GM18507 (cell line): ENCODE data around the gene GLUL.

ENCODE experiments used
- DNase-seq: peaks from one replicate; pipeline ENCODE4 v3.0.0; 2011; ENCODE audit warnings: low read depth; ENCODE audit not compliant: insufficient read length; ENCODE audit errors: extremely low spot score
- FAIRE-seq: peaks from 2 replicates; lab custom pipeline; 2011; peaks lifted over from hg19 to GRCh38; lab: Jason Lieb, UNC

GLUL gene

DNA sequence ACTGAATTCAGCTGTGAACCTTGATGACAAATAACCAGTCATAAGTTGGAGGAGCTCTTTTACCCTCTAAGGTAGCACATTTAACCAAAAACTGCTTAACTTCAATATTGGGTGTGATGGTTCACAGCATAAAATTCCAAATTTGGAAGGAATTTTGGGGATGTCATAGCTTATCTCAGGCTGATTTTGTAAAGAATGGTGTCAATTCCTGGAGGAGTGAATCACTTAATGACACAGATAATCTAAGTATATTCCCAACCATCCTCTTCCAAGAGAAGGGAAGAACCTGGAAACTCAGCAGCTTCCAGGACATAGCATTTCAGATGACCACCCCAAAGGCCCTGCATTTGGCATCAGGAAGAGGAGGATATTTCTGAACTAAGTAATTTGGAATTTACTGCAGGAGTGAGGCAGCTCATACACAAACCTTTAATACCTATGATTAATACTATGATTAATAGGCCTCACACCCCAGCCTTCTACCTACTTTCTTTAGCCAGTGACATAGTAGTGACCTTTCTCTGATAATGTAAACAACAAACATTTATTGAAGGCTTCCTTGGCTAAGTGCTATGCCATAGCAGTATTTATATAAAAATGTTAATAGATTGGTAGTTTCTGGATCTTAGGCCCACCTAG lies 14.5 kb downstream of the GLUL start:
- FAIRE-seq = no peak
- no peak for DNase-seq

DNA sequence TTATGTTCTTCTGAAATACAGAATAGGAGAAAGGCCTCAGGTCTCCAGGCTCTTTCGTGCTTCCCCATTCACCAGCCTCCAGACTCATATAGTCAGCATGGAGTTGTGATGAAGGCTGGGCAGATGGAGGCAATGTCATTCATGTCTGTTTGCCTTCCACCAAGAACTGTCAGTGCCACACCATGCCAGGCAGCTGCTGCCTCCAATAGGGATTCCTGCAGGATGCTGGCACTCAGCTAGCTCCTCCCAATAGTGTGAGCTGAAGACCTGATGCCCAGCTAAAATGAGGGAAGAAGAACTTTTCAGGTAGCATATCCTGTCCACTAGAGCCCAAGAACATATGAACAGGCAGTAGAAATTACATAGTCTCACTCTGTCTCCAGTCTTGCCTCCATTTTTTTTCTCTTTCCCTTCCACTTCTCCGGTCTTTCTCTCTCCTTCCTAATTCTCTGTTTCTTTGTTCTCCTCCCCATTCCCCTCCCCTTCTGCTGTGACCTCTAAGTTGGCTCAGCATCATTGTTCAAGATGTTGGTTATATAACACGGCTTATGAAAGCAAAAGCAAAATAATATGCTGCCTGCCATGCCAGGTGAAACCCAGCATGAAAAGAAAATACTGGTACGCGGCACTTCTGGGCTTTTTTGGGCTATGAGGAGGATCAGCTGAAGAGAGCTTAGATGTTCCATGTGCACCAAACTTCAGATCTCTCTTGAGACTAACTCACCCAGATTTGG lies 17.3 kb downstream of the GLUL start:
- FAIRE-seq = no peak
- no peak for DNase-seq

DNA sequence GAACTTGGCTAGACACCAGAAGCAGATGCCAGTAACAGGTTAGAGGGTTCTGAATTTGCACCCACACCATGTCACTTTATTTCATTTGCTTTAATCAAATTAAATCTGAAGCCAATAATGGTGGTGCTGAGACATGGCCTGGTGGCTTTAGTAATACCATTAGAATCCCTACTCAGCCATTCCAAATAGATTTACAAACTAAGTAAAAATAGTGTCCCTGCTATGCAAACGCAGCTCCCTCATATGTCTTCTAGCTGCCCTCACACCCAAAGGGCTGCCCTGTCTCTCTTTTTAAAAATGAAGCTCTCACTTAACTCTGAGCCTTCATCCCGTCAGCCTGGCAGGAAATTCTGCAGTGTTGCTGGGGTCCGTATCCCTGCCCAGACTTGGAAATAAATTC lies 21.1 kb downstream of the GLUL start:
- DNase-seq = no peak
- FAIRE-seq = no peak

DNA sequence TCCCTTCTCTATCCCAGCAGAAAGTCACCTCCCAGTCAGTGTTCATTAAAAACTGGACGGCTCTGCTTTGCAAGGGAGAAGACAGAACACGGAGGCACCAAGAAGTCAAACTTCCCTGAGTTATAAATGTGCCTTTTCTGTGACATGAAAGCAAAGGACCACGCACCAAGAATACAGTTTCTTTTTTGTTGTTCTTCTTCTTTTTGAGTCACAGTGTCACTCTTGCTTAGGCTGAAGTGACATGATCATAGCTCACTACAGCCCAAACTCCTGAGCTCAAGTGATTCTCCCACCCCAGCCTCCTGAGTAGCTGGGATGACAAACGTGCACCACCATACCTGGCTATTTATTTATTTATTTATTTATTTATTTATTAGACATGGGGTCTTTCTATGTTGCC lies 22.7 kb downstream of the GLUL start:
- FAIRE-seq (peak; percentile 15), DNase-seq (no peak)

DNA sequence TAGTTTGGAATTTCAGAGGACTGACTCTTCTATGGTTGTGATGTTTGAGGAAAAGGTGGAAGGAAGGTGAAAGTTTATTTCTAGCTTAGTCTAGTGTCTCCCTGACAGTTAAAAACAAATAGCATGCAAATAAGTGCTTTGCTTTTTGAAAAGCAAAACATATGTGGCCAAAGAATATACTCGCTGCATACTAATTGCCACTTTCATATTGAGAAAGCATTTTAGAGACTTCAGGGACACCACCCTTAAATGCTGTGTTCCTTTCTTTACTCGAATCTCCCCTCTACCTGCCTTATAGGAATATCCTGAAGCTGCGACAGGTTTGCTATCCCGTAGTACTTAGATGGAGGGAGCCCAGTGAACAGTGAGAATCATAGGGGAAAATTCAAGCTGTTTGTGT lies 23.2 kb downstream of the GLUL start:
- DNase-seq = no peak
- FAIRE-seq = peak; percentile 5

DNA sequence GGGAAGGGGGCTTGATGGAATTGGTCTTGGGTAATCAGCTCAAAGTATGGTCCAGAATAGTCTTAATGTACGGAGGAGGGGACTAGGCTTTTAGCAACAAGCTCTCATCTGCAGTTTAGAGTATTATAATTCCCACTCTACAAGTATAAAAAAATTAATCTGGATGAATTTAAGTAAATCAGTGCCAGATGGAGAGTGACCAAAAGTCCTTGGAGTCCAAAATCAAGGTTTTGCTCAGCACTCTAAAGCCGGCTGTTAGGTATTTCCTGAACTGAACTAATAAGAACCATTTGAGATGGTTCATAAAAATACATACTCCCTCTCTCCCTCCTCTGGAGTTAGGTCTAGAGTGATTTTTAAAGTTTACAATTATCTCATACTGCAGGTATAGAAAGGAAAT lies 23.7 kb downstream of the GLUL start:
- FAIRE-seq (no peak), DNase-seq (no peak)

DNA sequence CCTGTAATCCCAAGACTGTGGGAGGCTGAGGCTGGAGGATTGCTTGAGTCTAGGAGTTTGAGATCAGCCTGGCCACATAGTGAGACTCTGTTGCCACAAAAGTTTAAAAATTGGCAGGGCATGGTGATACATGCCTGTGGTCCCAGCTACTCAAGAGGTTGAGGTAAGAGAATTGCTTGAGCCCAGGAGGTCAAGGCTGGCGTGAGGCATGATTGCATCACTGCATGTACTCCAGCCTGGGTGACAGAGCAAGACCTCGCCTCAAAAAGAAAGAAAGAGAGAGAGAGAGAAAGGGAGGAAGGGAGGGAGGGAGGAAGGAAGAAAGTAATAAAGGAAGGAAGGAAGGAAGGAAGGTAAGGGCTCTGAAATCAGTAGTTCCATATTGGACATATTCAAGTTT lies 25.0 kb downstream of the GLUL start:
- DNase-seq = no peak
- FAIRE-seq = no peak

DNA sequence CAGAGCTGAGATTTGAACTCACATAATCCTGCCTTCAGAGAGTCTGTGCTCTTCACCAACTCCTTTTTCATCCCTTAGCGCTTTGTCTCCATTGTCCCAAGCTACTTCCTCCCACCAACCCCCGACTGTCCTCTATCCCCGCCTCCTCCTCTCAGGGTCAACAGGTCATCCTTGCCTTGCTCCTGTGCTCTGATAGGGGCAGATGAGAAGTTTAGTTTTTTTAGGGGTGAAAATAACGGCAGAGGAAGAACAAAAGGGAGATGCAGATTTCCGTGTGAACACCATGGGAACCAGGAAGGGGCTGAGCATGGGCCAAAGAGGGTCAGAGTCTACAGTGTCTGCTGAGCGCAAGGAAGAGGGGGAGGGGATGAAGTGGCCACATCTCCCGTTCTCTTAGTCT lies 31.9 kb downstream of the GLUL start:
- DNase-seq (no peak), FAIRE-seq (no peak)

DNA sequence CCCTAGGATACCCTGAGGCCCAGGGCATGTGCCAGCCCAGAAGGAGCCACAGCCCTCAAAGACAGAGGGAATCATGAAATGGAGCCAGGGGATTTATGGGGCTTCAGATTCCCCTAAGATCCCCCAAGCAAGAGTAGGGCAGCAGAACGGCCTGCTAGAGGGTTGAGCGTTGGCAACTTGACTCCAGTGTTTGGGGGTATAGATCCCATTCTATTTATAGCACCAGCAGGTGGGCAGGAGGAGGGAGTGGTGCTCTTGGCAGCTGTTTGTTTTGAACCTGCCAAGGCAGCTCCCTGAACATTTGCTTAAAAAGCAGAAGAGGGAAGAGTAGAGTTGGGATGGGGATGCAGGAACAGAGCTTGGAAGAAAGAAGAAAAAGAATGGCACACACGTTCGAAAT lies 33.7 kb downstream of the GLUL start:
- FAIRE-seq (no peak), DNase-seq (no peak)

DNA sequence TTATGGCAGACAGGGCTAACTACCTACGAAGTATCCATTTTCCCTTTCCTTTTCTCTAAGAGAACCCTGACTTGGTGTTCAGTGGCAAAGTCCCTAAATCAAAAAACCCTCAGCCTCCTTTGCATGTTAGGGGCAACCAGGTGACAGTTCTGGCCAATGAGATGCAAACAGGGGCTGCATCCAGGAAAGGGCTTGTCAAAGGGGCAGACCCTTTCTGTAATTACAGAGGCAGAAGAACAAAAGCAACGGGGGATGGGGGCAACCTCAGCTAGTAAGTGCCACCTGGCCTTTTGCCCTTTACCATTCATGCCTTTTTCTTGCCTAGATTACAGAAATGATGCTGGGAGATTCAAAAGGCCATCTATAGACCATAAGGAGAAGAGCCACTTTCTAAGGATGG lies 34.4 kb downstream of the GLUL start:
- DNase-seq (no peak), FAIRE-seq (no peak)

DNA sequence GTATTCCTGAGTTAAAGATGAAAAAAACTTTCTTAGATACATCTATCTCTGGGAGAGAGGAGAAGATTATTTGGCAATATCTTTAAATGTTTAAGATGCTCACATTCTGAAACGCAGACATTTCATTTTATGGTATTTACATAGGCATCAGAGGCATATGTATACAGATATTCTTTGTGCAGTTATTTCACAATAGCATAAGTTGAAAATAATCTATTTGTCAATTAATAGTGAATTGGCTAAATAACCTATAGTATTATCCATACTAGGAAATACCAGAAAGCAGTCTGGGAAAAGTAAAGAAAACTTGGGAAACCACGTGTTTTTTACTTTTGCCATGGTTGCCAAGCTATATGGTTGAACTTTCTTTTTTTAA lies 35.9 kb downstream of the GLUL start:
- no peak for FAIRE-seq
- no peak for DNase-seq

DNA sequence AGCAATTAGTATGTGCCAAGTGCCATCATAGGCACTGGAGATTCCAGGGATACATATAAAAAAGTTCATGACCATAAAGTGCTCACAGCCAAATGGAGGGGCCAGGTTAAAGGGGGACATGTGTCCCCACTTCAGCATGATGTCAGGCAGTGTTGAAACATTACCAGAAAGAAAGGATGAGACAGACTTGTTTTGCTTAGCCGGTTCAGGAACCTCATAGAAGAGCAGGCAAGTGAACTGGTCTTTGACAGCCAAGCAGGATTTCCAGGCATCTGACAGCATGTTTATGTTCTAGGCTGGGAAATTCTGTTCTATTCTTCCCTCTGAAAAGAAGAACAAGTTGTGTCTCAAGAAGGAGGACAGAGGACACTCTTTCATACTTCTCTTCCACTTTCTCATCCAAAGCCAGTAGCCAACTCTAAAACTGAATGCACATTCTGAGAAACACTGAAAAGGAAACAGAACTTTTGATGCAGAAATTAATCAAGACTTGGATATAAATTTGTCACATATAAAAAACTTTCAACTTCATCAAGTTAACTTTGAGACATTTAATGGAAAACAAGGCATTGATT lies 39.7 kb downstream of the GLUL start:
- no peak for FAIRE-seq
- no peak for DNase-seq

DNA sequence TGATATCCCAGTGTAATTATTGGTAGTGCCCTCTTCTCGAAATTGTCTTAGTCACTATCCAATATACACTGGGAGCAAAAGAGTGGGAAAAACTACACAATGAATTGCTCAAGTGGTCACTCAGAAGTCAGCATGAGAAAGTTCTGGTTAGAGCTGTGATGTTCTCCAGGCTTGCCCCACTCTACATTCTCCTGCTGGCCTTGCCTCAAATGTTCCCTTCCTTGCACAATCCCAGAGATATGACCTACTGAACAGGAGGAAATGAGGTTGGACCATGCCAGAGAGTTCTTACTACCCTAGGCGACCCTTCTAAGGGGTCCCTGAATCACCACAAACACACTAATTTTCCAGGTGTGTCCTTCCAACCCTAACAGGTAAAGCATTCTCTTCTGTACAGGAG lies 40.8 kb downstream of the GLUL start:
- no peak for FAIRE-seq

DNA sequence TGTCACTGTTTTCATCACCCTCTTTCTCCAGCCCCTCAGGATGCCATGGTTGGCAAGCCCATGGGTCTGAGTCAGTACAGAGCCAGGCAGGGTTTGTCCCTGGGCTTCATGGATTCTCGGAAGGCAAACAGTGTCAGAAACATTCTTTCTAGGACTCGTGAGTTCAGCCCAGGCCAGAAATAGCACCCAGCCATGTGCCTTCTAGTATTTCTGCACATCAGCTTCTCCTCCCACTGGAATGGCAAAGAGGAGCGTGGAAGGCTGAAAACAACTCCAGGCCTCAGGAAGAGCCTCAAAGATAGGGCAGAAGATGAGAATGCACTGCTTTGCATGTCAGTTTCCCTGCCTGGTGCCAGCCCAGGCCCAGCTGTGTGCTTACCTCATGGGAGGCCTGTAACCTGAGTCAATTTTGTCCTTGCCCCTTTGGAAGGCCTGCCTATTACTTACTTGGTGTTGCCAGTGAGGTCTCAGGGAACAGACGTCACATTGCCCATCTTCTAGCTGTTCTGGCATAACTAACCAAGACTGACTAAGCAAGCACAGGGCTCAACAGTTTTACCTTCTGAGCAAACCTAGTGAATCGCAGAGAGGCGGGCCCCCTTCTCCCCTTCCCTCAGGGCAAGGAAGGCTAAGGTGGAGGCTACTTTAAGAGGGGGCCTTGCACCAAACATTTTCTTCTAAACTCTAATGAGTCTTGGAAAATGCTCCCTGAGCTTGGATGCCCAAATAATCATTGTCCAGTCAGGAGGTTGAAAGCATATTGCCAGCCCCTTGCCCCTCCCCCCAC lies 42.4 kb downstream of the GLUL start:
- no peak for FAIRE-seq
- no peak for DNase-seq

More for the DNA sequence above, 40.8 kb downstream of the GLUL start:
- DNase-seq = no peak

DNA sequence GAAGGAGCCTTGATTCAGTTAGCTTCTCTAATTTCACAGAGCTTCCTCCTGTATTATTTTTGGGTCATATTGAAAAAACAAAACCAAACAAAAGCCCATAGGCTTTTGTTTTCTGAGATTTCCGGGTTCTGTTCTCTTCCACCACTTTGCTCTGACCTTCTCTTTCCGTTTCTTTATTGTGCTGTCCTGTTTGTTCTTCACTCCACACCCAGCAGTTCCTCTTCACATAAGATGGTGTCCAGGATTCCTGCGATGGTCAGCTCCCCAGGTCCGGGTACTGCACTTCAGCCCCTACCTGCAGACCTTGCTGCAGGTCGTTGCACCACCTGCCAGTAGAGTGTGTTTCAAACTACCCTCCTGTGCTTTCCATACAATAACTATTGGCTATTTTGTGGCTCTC lies 44.6 kb downstream of the GLUL start:
- no peak for FAIRE-seq
- DNase-seq = no peak

DNA sequence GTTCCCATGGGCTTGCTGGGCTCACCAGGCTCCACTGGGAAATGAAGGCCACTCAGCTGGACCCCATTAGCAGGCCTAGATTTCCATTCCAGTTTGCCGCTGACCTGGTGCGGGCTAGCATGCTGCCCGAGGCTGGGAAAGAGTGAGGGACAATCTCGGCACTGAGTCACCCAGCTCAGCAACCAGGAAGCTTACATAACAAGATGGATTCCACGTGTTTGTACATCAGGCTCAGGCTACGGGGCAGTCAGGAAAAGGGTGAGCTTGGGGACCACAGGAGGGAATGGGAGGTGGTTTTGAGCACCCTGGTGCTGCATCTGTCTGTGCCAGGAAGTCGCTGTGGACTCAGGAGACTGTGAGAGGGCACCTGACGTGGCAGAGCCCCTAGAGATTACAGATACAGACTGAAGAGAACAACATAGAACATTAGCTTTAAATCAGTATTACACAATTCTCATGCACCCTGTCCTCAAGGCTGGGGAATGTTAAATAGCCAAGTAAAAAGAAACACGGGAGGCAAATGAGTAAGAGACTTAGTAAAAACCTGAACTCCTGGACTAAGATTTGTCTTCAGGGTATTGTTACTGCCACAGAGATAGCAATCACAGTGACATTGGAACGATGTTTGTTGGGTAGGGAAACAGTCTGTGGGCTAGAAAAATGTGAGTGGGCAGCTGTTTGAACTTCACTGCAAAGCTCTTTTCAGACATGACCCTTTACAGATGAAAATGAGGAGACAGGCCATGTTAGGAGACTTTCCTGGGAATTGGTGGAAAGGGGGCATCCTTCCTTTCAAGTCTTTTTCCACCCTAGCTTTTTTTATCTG lies 51.1 kb downstream of the GLUL start:
- no peak for FAIRE-seq

DNA sequence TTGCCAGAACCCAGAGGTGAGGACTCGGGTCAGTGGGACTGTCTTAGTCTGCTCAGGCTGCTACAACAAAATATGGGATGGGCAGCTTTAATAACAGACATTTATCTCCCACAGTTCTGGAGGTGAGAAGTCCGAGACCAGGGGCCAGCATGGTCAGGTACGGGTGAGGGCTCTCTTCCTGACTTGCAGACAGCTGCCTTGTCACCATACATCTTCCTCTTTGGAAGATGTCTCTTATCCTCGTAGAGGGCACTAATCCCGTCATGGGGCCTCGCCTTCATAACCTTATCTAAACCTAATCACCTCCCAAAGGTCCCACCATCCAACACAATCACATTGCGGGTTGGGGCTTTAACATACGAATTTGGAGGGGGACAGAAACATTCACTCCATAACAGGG lies 51.9 kb downstream of the GLUL start:
- DNase-seq (no peak), FAIRE-seq (no peak)

More for the DNA sequence above, 51.1 kb downstream of the GLUL start:
- DNase-seq = no peak

DNA sequence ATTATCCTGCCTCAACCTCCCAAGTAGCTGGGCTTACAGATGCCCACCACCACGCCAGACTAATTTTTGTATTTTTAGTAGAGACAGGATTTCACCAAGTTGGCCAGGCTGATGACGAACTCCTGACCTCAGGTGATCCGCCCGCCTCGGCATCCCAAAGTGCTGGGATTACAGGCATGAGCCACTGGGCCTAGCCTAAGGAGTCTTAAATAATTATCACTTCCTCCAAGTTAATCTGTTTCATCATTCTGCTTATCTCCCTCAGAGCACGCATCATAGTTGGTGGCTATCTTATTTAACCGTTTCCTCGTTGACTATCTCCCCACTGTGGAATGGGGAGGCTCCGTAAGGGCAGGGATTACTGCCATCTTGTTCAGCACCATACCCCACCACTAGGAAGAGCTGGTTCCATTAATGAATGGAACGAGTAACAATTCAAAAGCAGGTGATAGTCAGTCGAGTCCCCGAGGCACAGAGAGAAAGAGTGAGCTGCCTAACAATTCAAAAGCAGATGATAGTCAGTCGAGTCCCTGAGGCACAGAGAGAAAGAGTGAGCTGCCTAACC lies 52.7 kb downstream of the GLUL start:
- DNase-seq (no peak), FAIRE-seq (no peak)
